Dermis microvascular lymphatic vessel endothelial cell (primary cell): ENCODE measurements around the gene SELENOM. TPM values are rescaled to one million over a fixed set of nuclear protein-coding genes. Genes with fewer than 3 reads are reported as not detected.

Experiments used
- DNase-seq, 2 donors: peaks; one replicate each; pipeline versions ENCODE4 v3.0.0 to v3.0.0-alpha.2; 2010; ENCODE audit warnings: low read depth in 2 of 2
- total RNA-seq: library from RNA; depleted of rRNA; stranded (reverse); fragments of >200 nt; gene quantifications from 2 replicates; pipeline ENCODE4 v1.2.1, GENCODE V29; 2014

The SELENOM gene
- total RNA-seq, 1 donor from 2014 or later: 21.1 TPM

GRCh38 chr22:31091106-31091975 is 16.0 kb downstream of the SELENOM start:
- DNase-seq: no peak

GRCh38 chr22:31090217-31091085 is 16.9 kb downstream of the SELENOM start:
- DNase-seq: no peak

DNA sequence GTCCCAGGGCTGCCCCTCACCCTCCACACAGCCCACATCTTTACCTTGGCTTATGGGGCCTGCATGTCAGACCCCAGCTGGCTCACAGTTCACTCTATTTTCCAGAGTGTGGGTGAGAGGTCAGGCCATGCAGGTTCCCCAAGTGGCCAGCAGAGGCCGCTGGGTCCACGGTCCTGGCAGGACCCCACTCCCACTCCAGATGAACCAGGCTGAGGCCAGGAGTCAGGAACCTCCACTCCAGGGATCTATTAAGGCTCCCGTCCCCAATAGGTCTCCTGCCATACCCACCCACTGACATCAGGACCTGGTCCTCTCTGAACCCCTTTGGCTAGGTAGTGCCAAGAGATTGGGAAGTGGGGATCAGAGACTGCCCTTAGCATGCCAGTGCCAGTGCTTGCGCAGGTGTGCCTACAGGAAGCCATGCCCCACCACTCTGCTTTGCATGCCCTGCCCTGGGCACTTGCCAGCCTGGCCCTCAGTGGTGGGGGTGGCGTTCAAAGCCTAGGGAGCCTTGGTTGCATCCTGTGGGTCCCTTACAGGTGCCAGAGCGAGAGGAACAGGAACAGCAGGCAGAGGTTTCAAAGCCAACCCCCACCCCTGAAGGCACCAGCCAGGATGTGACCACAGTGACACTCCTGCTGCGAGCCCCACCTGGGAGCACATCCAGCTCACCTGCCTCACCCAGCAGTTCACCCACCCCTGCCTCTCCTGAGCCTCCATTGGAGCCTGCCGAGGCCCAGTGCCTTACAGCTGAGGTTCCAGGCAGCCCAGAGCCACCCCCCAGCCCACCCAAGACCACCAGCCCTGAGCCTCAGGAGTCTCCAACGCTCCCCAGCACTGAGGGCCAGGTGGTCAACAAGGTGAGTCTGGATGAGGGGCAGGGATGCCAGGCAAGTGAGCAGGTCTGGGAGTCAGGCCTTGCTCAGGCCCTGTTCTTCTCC is 17.9 kb downstream of the SELENOM start:
- DNase-seq: peak in 1 of 2 donors; percentile 55

DNA sequence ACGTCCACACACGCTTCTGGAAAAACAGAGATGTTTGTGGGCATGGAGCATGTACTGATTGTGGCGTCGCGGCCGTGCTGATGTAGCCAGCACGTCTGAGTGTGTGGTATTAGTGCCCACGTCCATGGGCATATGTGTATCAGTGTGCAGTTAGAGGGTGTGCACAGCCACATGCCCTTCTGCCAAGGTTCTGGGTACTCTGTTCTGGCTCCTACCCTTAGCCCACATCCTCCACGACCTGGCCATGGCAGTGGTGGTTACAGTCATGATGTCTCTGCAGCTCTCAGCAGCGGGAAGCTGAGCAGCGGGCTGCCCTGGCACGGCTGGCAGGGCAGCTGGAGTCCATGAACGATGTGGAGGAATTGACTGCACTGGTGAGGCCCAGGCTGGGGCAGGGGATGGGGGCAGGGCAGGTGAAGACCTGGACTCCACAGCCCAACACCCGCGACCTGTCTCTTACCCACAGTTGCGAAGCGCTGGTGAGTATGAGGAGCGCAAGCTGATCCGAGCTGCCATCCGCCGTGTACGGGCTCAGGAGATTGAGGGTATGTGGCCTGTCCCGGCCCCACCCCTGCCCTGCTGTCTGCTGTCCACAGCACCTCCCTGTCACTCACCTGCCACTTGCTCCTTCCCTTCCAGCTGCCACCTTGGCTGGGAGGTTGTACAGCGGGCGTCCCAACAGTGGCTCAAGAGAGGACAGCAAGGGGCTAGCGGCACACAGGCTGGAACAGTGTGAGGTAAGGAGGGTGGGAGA is 19.0 kb downstream of the SELENOM start:
- no peak for DNase-seq

GRCh38 chr22:31087744-31088215 is 19.6 kb downstream of the SELENOM start:
- no peak for DNase-seq

DNA sequence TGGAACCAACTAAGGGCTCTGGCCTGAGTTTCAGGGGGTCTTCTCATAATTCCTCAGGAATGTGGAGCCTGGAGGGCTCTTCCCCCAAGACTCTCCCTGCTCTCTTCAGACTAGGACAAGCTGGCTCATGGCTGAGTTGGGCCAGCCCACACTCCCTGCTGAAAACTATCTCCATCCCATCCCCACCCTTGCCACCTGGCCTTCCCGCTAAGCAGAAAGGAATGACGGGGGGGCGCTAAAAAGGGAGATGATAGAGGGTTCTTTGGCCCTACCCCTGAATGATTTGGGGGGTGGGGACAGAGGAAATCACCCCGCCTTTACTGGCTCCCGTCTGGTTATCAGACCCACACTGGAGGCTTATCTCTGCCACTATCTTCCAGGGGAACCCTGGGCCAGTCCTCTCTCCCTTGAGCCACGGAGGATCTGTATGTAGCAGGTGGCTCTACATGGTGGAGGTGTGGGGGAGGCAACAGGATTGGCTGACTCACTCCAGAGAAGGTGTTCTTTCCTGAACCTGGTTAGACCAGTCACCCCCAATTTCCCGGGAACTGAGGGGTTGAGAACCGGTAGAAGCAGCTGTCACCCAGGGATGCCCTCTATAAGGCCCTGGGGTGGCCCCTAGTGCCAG is 20.6 kb downstream of the SELENOM start:
- DNase-seq: no peak

- DNase-seq: no peak
Measured at GRCh38 chr22:31085928-31086327, 21.4 kb downstream of the SELENOM start.

GRCh38 chr22:31085493-31085824 is 21.9 kb downstream of the SELENOM start:
- peak in 1 of 2 donors; percentile 36 for DNase-seq

- peak; percentile 35 to 85 for DNase-seq
Measured at GRCh38 chr22:31084811-31085492, 22.4 kb downstream of the SELENOM start.

DNA sequence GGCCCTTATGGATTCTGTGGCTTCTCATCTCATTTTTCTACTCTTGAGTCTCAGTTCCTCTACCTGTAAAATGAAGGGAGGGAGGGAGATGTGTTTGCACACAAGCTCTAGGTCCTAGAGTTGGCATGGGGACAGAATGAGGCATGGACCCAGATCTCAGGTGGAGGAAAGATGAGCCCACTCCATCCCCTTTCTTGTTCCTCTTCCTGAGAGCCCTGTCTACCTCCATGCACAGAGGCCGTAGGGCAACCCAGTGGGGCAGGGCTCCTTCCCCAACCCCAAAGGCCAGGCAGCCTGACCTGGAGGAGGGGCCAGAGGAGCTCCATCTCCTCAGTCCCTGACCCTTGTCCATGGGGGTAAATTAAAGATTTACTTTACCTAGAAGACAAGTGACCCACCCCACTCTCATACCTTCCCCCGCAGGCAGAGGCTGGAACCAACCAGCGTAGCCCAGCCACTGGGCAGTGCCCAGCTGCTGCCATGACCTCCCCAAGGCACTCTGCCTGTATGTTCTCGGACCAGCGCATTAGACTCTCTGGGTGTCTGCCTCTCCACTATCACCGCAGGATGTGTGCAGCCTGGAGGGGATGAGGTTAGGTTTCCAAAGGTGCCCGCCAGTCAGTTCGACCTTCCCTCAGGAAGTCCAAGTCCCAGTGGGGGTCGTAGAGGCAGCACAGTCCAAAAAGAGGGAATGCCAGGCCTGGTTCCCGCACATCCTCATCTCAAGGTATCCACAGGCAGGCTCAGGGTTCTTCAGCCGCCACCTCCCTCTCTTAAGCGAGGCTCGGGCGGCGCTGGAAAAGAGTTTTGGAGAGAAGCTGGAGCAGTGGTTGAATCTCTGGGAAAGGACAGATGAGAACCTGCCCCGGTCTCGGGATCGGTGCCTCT is 23.2 kb downstream of the SELENOM start:
- no peak for DNase-seq

- DNase-seq: no peak
Measured at GRCh38 chr22:31083377-31083768, 24.0 kb downstream of the SELENOM start.

GRCh38 chr22:31082606-31083376 is 24.6 kb downstream of the SELENOM start:
- DNase-seq: peak; percentile 81 to 84

GRCh38 chr22:31081963-31082605 is 25.3 kb downstream of the SELENOM start:
- DNase-seq: peak in 1 of 2 donors; percentile 60

DNA sequence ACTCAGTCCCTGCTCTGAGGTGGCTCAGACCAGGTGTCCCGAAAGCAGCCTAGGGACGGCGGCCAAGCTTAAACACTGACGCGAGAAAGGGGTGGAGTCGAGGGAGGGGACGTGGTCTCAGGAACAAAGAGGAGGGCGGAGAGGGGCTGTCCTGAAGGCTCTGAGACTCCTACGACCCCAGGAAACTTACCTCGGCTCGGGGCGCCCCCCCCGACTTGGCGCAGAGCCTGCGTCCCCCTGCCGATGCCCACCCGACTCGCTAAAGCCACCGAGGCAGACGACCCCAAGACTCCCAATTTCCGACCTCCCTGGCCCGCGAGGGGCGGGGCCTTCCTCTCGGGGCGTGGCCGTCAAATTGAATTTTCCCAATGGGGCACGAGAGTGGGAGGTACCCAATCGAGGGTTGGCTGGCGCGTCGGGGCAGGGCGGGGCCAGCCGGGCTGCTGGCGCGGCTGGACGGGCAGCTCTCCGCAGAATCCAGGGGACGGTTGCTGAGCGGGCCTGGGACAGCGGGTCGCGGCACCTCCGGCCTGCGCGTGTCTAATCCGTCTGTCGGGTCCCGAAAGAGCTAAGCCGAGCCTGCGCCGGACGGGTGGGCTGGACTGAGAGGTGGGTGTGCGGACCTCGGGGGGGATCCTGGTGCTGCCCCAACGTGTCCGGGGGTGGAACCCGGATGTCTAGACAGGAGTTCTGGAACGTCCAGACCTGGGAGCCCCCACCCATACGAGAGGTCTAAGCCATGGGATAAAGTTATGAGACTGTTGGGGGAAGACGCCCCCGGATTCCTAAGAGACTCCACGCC is 26.3 kb downstream of the SELENOM start, which contains the start of gene SMTN:
Gene SMTN, plus strand, starts transcription at position 471 of the 802 bp plus-strand sequence. CDS start 1,941 bp downstream, outside the sequence.
- DNase-seq: peak; percentile 85 to 93

DNA sequence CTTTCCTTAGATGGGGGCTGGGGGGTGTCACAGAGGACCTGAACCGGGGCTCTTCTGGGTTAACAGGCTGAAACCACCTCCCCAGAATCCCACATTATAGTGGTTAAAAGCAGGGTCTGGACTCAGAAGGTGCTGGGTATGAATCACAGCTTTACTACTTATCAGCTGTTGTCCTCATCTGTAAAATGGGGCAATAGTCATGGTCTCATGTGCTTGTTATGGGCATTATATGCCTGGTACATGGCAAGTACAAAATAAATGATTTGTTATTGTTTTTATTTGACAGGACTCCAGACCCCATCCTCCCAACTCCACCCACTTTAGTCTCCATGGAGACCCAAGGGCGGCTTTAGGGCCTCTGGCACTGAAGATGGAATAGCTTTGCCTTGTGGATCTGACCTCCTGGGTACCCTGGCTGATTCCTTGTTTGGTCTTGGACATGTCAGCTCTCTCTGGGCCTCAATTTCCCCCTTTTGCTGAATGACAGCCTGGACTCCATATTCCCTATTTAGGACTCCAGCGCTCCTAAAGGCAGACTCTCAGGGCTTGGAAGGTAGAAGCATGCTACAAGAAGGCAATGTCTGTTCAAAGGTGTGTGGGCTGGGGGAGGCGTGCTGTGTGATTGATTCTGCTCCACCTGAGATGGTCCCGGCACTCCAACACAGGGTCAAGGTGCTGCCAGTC is 27.1 kb downstream of the SELENOM start:
- DNase-seq: no peak
